K562 (cell line): ENCODE data around the gene GADD45B. TPM values are rescaled to one million over a fixed set of nuclear protein-coding genes. Genes with fewer than 3 reads are reported as not detected.
A peak's percentile ranks its signal among the peaks of the same experiment; 100 is the strongest.

ENCODE experiments used
- CBFA2T2 ChIP-seq: fragments of 450-650 bp; conservative IDR thresholded peaks from 2 replicates; pipeline ENCODE4 v1.6.1; 2017; ENCODE audit warnings: mild to moderate bottlenecking
- CBFA2T3 ChIP-seq: fragments of 450-650 bp; IDR thresholded peaks from 2 replicates; pipeline ENCODE4 v1.6.1; 2017
- CCAR2 ChIP-seq: fragments of 200-400 bp; formaldehyde crosslinking; IDR thresholded peaks from 2 replicates; pipeline ENCODE4 v1.6.1; 2017; ENCODE audit warnings: mild to moderate bottlenecking, low read depth, low read length
- ELK3 ChIP-seq: fragments of 450-650 bp; formaldehyde crosslinking; IDR thresholded peaks from 2 replicates; pipeline ENCODE4 v1.4.0; 2020; ENCODE audit warnings: mild to moderate bottlenecking
- HSF4 ChIP-seq: fragments of 250-450 bp; sonication (Bioruptor Pico); IDR thresholded peaks from 2 replicates; pipeline ENCODE4 v2.1.2; 2022; ENCODE audit warnings: mild to moderate bottlenecking, moderate library complexity, borderline replicate concordance
- IFI16 ChIP-seq: fragments of 250-450 bp; sonication (Bioruptor Pico); IDR thresholded peaks from 2 replicates; pipeline ENCODE4 v2.1.2; 2022; ENCODE audit warnings: mild to moderate bottlenecking, inconsistent platforms
- KAT2B ChIP-seq: IDR thresholded peaks from one replicate; pipeline ENCODE4 v1.6.1; 2012; ENCODE audit warnings: low read depth, mild to moderate bottlenecking, control low read depth, inconsistent platforms, low read length, moderate library complexity
- KAT8 ChIP-seq: fragments of 450-650 bp; IDR thresholded peaks from 2 replicates; pipeline ENCODE4 v1.6.1; 2016; ENCODE audit warnings: low read depth, mild to moderate bottlenecking
- MTA2 ChIP-seq: fragments of 450-650 bp; IDR thresholded peaks from 2 replicates; pipeline ENCODE4 v1.6.1; 2016; ENCODE audit warnings: low read depth
- NUFIP1 ChIP-seq: fragments of 450-650 bp; IDR thresholded peaks from 2 replicates; pipeline ENCODE4 v1.6.1; 2018; ENCODE audit not compliant: partially characterized antibody
- PHB ChIP-seq: fragments of 250-450 bp; sonication (Bioruptor Pico); IDR thresholded peaks from 2 replicates; pipeline ENCODE4 v1.5.0; 2021
- POLR2H ChIP-seq: IDR thresholded peaks from 2 replicates; pipeline ENCODE4 v1.6.1; 2016; ENCODE audit warnings: missing genetic modification characterization, low read depth, mild to moderate bottlenecking, control low read depth, missing compliant biosample characterization, moderate library complexity
- USF1 ChIP-seq: sonication (generic); formaldehyde crosslinking; IDR thresholded peaks from 2 replicates; pipeline ENCODE4 v1.9.0; 2022; ENCODE audit warnings: mild to moderate bottlenecking, missing genetic modification reagents
- ZBTB49 ChIP-seq: sonication (generic); formaldehyde crosslinking; IDR thresholded peaks from 2 replicates; pipeline ENCODE4 v1.8.0; 2022; ENCODE audit warnings: missing genetic modification reagents, mild to moderate bottlenecking, borderline replicate concordance
- ZBTB7A ChIP-seq: IDR thresholded peaks from 2 replicates; pipeline ENCODE4 v1.6.1; 2011; ENCODE audit warnings: low read depth, mild to moderate bottlenecking, low read length, moderate library complexity, borderline replicate concordance; ENCODE audit not compliant: control insufficient read depth
- ZFP1 ChIP-seq: fragments of 450-650 bp; formaldehyde crosslinking; IDR thresholded peaks from 2 replicates; pipeline ENCODE4 v1.4.0; 2020; ENCODE audit warnings: mild to moderate bottlenecking, mixed read lengths
- ZNF124 ChIP-seq: sonication (generic); formaldehyde crosslinking; IDR thresholded peaks from 2 replicates; pipeline ENCODE4 v1.8.1; 2022; ENCODE audit warnings: missing genetic modification reagents
- ZNF217 ChIP-seq: sonication (generic); formaldehyde crosslinking; IDR thresholded peaks from 2 replicates; pipeline ENCODE4 v1.8.0; 2022; ENCODE audit warnings: mild to moderate bottlenecking, missing genetic modification reagents
- ZNF586 ChIP-seq: fragments of 450-650 bp; formaldehyde crosslinking; conservative IDR thresholded peaks from 2 replicates; pipeline ENCODE4 v1.4.0; 2020; ENCODE audit warnings: mild to moderate bottlenecking, moderate library complexity
- polyA plus RNA-seq, 8 experiments: library from polyadenylated mRNA; depleted of rRNA in 4 of 8; stranded (reverse) in 5 of 8; unstranded in 3 of 8; fragments of >200 nt; fragmentation: Nextera tagmentation in 2 of 8; fragmentation: Illumina TruSeq in 1 of 8; extraction: Ambion mirVana in 2 of 8; extraction: Trizol in 1 of 8; gene quantifications; 2 replicates each; pipeline versions ENCODE4 v1.2.1 to v1.2.3, GENCODE V29; 2011 to 2014; ENCODE audit warnings: inconsistent platforms in 1 of 8, missing spikeins in 1 of 8
- total RNA-seq, 7 experiments: library from RNA; depleted of rRNA in 6 of 7; stranded (reverse); fragments of >200 nt in 6 of 7; fragmentation: Illumina TruSeq in 2 of 7; extraction: Trizol in 2 of 7; gene quantifications; 2 replicates each; pipeline versions ENCODE4 v1.2.1 to v1.2.3, GENCODE V29; 2011 to 2021; ENCODE audit warnings: low replicate concordance in 1 of 7
- TF ChIP-seq, protein P1 (sequence below): sonication (generic); formaldehyde crosslinking; IDR thresholded peaks from 2 replicates; pipeline ENCODE4 v1.8.1; 2023; ENCODE audit warnings: mild to moderate bottlenecking, missing genetic modification reagents, moderate library complexity
- TF ChIP-seq, protein P2 (sequence below): fragments of 250-450 bp; sonication (Bioruptor Pico); IDR thresholded peaks from 2 replicates; pipeline ENCODE4 v1.8.0; 2021; ENCODE audit warnings: moderate library complexity, mild to moderate bottlenecking, inconsistent platforms

GADD45B gene
- total and polyA plus RNA-seq, 9 of the 15 experiments (the other 6 are each of a cell fraction or from before 2014, with no cell fraction given) = 0.06 to 4.1 (median 2.1) TPM

- TF ChIP-seq USF1 (CRISPR knock-in tag) (peak; percentile 98), ZBTB7A (no peak), ZFP1 (no peak), HSF4 (no peak), CBFA2T3 (no peak), NUFIP1 (no peak), IFI16 (CRISPR knock-in tag) (no peak), ZBTB49 (CRISPR knock-in tag) (no peak), CBFA2T2 (peak; percentile 90), ZNF586 (CRISPR knock-in tag) (no peak), PHB (CRISPR knock-in tag) (no peak), MTA2 (no peak), KAT2B (no peak), KAT8 (no peak), ELK3 (no peak), POLR2H (peak; percentile 71), ZNF124 (CRISPR knock-in tag) (no peak), CCAR2 (no peak), ZNF217 (CRISPR knock-in tag) (no peak)
- TF ChIP-seq, protein P1, sequence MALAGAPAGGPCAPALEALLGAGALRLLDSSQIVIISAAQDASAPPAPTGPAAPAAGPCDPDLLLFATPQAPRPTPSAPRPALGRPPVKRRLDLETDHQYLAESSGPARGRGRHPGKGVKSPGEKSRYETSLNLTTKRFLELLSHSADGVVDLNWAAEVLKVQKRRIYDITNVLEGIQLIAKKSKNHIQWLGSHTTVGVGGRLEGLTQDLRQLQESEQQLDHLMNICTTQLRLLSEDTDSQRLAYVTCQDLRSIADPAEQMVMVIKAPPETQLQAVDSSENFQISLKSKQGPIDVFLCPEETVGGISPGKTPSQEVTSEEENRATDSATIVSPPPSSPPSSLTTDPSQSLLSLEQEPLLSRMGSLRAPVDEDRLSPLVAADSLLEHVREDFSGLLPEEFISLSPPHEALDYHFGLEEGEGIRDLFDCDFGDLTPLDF = peak; percentile 82; the same call in 1 of the 2 replicates
- TF ChIP-seq, protein P2, sequence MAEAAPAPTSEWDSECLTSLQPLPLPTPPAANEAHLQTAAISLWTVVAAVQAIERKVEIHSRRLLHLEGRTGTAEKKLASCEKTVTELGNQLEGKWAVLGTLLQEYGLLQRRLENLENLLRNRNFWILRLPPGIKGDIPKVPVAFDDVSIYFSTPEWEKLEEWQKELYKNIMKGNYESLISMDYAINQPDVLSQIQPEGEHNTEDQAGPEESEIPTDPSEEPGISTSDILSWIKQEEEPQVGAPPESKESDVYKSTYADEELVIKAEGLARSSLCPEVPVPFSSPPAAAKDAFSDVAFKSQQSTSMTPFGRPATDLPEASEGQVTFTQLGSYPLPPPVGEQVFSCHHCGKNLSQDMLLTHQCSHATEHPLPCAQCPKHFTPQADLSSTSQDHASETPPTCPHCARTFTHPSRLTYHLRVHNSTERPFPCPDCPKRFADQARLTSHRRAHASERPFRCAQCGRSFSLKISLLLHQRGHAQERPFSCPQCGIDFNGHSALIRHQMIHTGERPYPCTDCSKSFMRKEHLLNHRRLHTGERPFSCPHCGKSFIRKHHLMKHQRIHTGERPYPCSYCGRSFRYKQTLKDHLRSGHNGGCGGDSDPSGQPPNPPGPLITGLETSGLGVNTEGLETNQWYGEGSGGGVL = no peak
Measured at GRCh38 chr19:2427429-2428320, 48.3 kb upstream of the GADD45B start, which contains the start of gene TIMM13 (continued).
